NCI-H2029 treated with DMSO at 0.1 percent for 48 hours (cell line): ENCODE data around the gene CTSZ.
"Not testable (repeated sequence)": the region's sequence is repeated elsewhere in the genome, so short reads cannot be mapped to it uniquely, and the experiment has no call there.

Experiments
- DNase-seq: peaks from one replicate; lab custom pipeline; 2025; lab: John Stamatoyannopoulos, UW

CTSZ gene

GRCh38 chr20:58978351-58979190 is 28.5 kb downstream of the CTSZ start:
- no peak for DNase-seq

GRCh38 chr20:58976061-58976730 is 30.9 kb downstream of the CTSZ start:
- no peak for DNase-seq

- no peak for DNase-seq
Observed at GRCh38 chr20:58975353-58975752, 31.7 kb downstream of the CTSZ start.

- DNase-seq, result no peak
Observed at GRCh38 chr20:58973866-58974265, 33.2 kb downstream of the CTSZ start.

- DNase-seq, result no peak
Observed at GRCh38 chr20:58973179-58973578, 33.9 kb downstream of the CTSZ start.

- no peak for DNase-seq
Observed at GRCh38 chr20:58971429-58971828, 35.6 kb downstream of the CTSZ start.

GRCh38 chr20:58970146-58970545 is 36.9 kb downstream of the CTSZ start:
- DNase-seq, result no peak

- DNase-seq, result no peak
Observed at GRCh38 chr20:58969439-58969838, 37.6 kb downstream of the CTSZ start.

GRCh38 chr20:58967652-58968429 is 39.2 kb downstream of the CTSZ start:
- DNase-seq, result no peak

- DNase-seq, result no peak
Observed at GRCh38 chr20:58965270-58966064, 41.6 kb downstream of the CTSZ start.

- not testable (repeated sequence) for DNase-seq
Observed at GRCh38 chr20:58963922-58964321, 43.1 kb downstream of the CTSZ start.

GRCh38 chr20:58963060-58963584 is 43.9 kb downstream of the CTSZ start:
- no peak for DNase-seq

- DNase-seq, result no peak
Observed at GRCh38 chr20:58959652-58960051, 47.4 kb downstream of the CTSZ start.

GRCh38 chr20:58956078-58956477 is 51.0 kb downstream of the CTSZ start:
- no peak for DNase-seq

GRCh38 chr20:58953050-58953449 is 54.0 kb downstream of the CTSZ start:
- no peak for DNase-seq

GRCh38 chr20:58950603-58951002 is 56.5 kb downstream of the CTSZ start:
- no peak for DNase-seq

- DNase-seq, result not testable (repeated sequence)
Observed at GRCh38 chr20:58947797-58948388, 59.2 kb downstream of the CTSZ start.

- no peak for DNase-seq
Observed at GRCh38 chr20:58945965-58946631, 61.0 kb downstream of the CTSZ start.
